Prostate gland (tissue), 2 donors: Measurements from ENCODE around the gene RING1.

Experiments used
- POLR2A ChIP-seq: fragments of 450-650 bp; IDR thresholded peaks from one replicate; pipeline ENCODE4 v1.6.1; 2016; ENCODE audit warnings: antibody characterized with exemption, mild to moderate bottlenecking
- TF ChIP-seq, protein P1 (sequence below), 4 experiments: fragments of 200-600 bp in 2 of 4; fragments of 450-650 bp in 2 of 4; sonication (generic) in 2 of 4; IDR thresholded peaks; 1 replicate in 3 of 4; 2 replicates in 1 of 4; pipeline ENCODE4 v1.5.1; 2016 to 2019; ENCODE audit warnings: antibody characterized with exemption in 4 of 4, mild to moderate bottlenecking in 2 of 4, moderate library complexity in 2 of 4

- TF ChIP-seq, protein P1, sequence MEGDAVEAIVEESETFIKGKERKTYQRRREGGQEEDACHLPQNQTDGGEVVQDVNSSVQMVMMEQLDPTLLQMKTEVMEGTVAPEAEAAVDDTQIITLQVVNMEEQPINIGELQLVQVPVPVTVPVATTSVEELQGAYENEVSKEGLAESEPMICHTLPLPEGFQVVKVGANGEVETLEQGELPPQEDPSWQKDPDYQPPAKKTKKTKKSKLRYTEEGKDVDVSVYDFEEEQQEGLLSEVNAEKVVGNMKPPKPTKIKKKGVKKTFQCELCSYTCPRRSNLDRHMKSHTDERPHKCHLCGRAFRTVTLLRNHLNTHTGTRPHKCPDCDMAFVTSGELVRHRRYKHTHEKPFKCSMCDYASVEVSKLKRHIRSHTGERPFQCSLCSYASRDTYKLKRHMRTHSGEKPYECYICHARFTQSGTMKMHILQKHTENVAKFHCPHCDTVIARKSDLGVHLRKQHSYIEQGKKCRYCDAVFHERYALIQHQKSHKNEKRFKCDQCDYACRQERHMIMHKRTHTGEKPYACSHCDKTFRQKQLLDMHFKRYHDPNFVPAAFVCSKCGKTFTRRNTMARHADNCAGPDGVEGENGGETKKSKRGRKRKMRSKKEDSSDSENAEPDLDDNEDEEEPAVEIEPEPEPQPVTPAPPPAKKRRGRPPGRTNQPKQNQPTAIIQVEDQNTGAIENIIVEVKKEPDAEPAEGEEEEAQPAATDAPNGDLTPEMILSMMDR (IDR thresholded peaks at IDR 0.05): no peak
- no peak for TF ChIP-seq POLR2A
Measured at GRCh38 chr6:33250731-33251130, 42.4 kb downstream of the RING1 start.
